ENCODE data around the gene CDH4.

CDH4 gene

GRCh38 chr20:61643656-61644377 lies 391.8 kb downstream of the CDH4 start:
- DNase-seq = no peak

- no peak for DNase-seq
These were observed 392.5 kb downstream of the CDH4 start for GRCh38 chr20:61644378-61645076.

- peak; percentile 11 for DNase-seq
These were observed 393.7 kb downstream of the CDH4 start for GRCh38 chr20:61645732-61646131.

GRCh38 chr20:61646453-61646852 lies 394.4 kb downstream of the CDH4 start:
- DNase-seq = no peak

- DNase-seq = no peak
These were observed 394.9 kb downstream of the CDH4 start for GRCh38 chr20:61646986-61647385.

- no peak for DNase-seq
These were observed 395.6 kb downstream of the CDH4 start for GRCh38 chr20:61647702-61648101.

- no peak for DNase-seq
These were observed 397.2 kb downstream of the CDH4 start for GRCh38 chr20:61649105-61649859.

GRCh38 chr20:61649860-61650162 lies 397.8 kb downstream of the CDH4 start:
- DNase-seq = no peak

- no peak for DNase-seq
These were observed 399.1 kb downstream of the CDH4 start for GRCh38 chr20:61650912-61651733.

GRCh38 chr20:61652146-61652545 lies 400.1 kb downstream of the CDH4 start:
- no peak for DNase-seq

GRCh38 chr20:61654726-61655125 lies 402.7 kb downstream of the CDH4 start:
- DNase-seq = no peak

GRCh38 chr20:61655591-61655990 lies 403.5 kb downstream of the CDH4 start:
- DNase-seq = no peak

- DNase-seq = no peak
These were observed 404.1 kb downstream of the CDH4 start for GRCh38 chr20:61656198-61656597.

GRCh38 chr20:61657721-61658377 lies 405.8 kb downstream of the CDH4 start:
- DNase-seq = no peak

GRCh38 chr20:61658563-61658962 lies 406.5 kb downstream of the CDH4 start:
- no peak for DNase-seq

- DNase-seq = no peak
These were observed 407.4 kb downstream of the CDH4 start for GRCh38 chr20:61659246-61659993.

- no peak for DNase-seq
These were observed 407.9 kb downstream of the CDH4 start for GRCh38 chr20:61659994-61660346.

- DNase-seq = no peak
These were observed 408.5 kb downstream of the CDH4 start for GRCh38 chr20:61660559-61660958.

GRCh38 chr20:61661025-61661424 lies 409.0 kb downstream of the CDH4 start:
- no peak for DNase-seq

- no peak for DNase-seq
These were observed 409.5 kb downstream of the CDH4 start for GRCh38 chr20:61661583-61661982.

- DNase-seq = no peak
These were observed 410.3 kb downstream of the CDH4 start for GRCh38 chr20:61662226-61662967.
